Caco-2 (cell line): ENCODE data around the gene NLK. TPM values are rescaled to one million over a fixed set of nuclear protein-coding genes. Genes with fewer than 3 reads are reported as not detected.

Experiments used
- BruUV-seq: library from RNA; stranded (reverse); fragments of 400-500 nt; replicated peaks from 2 replicates; lab custom pipeline; 2021; lab: Mats Ljungman, UMichigan
- CTCF ChIA-PET: fragments of 300-600 bp; sonication (Branson Sonifier 250); formaldehyde crosslinking; loops from one replicate; lab custom pipeline; 2022; ENCODE audit warnings: antibody characterized with exemption; lab: Charles Lee
- POLR2A ChIA-PET: fragments of 300-600 bp; sonication (Branson Sonifier 250); formaldehyde crosslinking; loops from one replicate; lab custom pipeline; 2022; ENCODE audit warnings: antibody characterized with exemption; lab: Charles Lee
- DNase-seq, 2 experiments: peaks; one replicate each; pipeline versions ENCODE4 v3.0.0 to v3.0.0-alpha.2; 2020 to 2022
- H3K27me3 ChIP-seq: replicated peaks from 2 replicates; pipeline ENCODE4 v1.6.0; 2011; ENCODE audit warnings: low read length; ENCODE audit not compliant: control insufficient read depth, insufficient read depth
- H3K36me3 ChIP-seq: 2 replicates; pipeline ENCODE4 v1.5.1; 2011; ENCODE audit warnings: low read length; ENCODE audit not compliant: control insufficient read depth, insufficient read depth
- H3K4me1 ChIP-seq: fragments of 250-450 bp; sonication (Bioruptor Pico); 2 replicates; pipeline ENCODE4 v1.5.1; 2020; ENCODE audit warnings: mild to moderate bottlenecking
- H3K4me3 ChIP-seq: 2 replicates; pipeline ENCODE4 v1.5.1; 2011; ENCODE audit warnings: low read depth, mild to moderate bottlenecking, control low read depth, low read length
- H3K9me3 ChIP-seq: fragments of 250-450 bp; sonication (Bioruptor Pico); 2 replicates; pipeline ENCODE4 v1.5.1; 2020; ENCODE audit warnings: mild to moderate bottlenecking, moderate library complexity
- H3K27ac Mint-ChIP-seq: one replicate; pipeline ENCODE4 v1.8.0; 2022; ENCODE audit warnings: mixed read lengths; ENCODE audit not compliant: unreplicated experiment
- H3K27me3 Mint-ChIP-seq: one replicate; pipeline ENCODE4 v1.8.0; 2022; ENCODE audit warnings: mixed read lengths; ENCODE audit not compliant: insufficient read depth, unreplicated experiment
- H3K36me3 Mint-ChIP-seq: one replicate; pipeline ENCODE4 v1.8.0; 2022; ENCODE audit warnings: mild to moderate bottlenecking, mixed read lengths; ENCODE audit not compliant: insufficient read depth, unreplicated experiment
- H3K4me1 Mint-ChIP-seq: one replicate; pipeline ENCODE4 v1.8.0; 2022; ENCODE audit warnings: low read depth, mixed read lengths; ENCODE audit not compliant: unreplicated experiment
- H3K4me3 Mint-ChIP-seq: one replicate; pipeline ENCODE4 v1.8.0; 2022; ENCODE audit warnings: mild to moderate bottlenecking, moderate library complexity, mixed read lengths; ENCODE audit not compliant: unreplicated experiment
- H3K9me3 Mint-ChIP-seq: one replicate; pipeline ENCODE4 v1.8.0; 2022; ENCODE audit warnings: mixed read lengths; ENCODE audit not compliant: unreplicated experiment
- CTCF ChIP-seq, 2 experiments: fragments of 200-600 bp in 1 of 2; IDR thresholded peaks; 1 replicate in 1 of 2; 2 replicates in 1 of 2; pipeline versions ENCODE4 v1.5.1 to v1.8.0; 2011 to 2022; ENCODE audit warnings: antibody characterized with exemption in 1 of 2, control low read depth in 1 of 2, inconsistent platforms in 1 of 2, low read depth in 1 of 2, low read length in 1 of 2, mild to moderate bottlenecking in 1 of 2, moderate library complexity in 1 of 2; ENCODE audit not compliant: insufficient read depth in 1 of 2, severe bottlenecking in 1 of 2, unreplicated experiment in 1 of 2
- intact Hi-C: fragments of 100-400 bp; cut with micrococcal nuclease; formaldehyde crosslinking; loops from one replicate; pipeline ENCODE4 v1.10.0; 2022; ENCODE audit not compliant: unreplicated experiment
- total RNA-seq: library from RNA; stranded (reverse); gene quantifications from 2 replicates; pipeline ENCODE4 v1.2.3, GENCODE V29; 2022

NLK gene
- total RNA-seq, 1 experiment from 2014 or later = 87.3 TPM

GRCh38 chr17:28069061-28069460 lies 26.6 kb downstream of the NLK start:
- no TSS peak for BruUV-seq
- H3K36me3 ChIP-seq = no peaks in the 10 kb centered on the region
- no peak overlapping the region for H3K4me3 ChIP-seq
- Mint-ChIP-seq H3K9me3 (peaks cover 22% of the 10 kb centered on the region), H3K4me3 (no peak overlapping the region), H3K27me3 (no peaks in the 10 kb centered on the region), H3K27ac (no peak overlapping the region), H3K4me1 (peaks cover 13% of the 10 kb centered on the region), H3K36me3 (peaks cover 29% of the 10 kb centered on the region)
- H3K4me1 ChIP-seq = peaks cover 10% of the 10 kb centered on the region; the same call in 1 of the 2 replicates
- intact Hi-C loops = no loop called here
- no peak for DNase-seq
- H3K9me3 ChIP-seq = peaks cover 23% of the 10 kb centered on the region
- no peak for TF ChIP-seq CTCF (IDR thresholded peaks at IDR 0.05; ENCODE audit: insufficient read depth in 1 of 2, low read depth in 1 of 2, low read length in 1 of 2, severe bottlenecking in 1 of 2, unreplicated experiment in 1 of 2)
- ChIA-PET POLR2A (no interaction called here), CTCF (no interaction called here)
- no peaks in the 10 kb centered on the region for H3K27me3 ChIP-seq

- peaks cover 16% of the 10 kb centered on the region for H3K4me1 Mint-ChIP-seq
- no peaks in the 10 kb centered on the region for H3K27me3 Mint-ChIP-seq
- intact Hi-C loops = no loop called here
- H3K4me1 ChIP-seq = no peaks in the 10 kb centered on the region; the same call in 1 of the 2 replicates
- H3K4me3 ChIP-seq = no peak overlapping the region
- ChIA-PET CTCF (interaction anchor here (0.6 to 0.7 kb wide), 2 partner anchors 32 to 265 kb away, joined by 3 read pairs; no protein-coding TSS in a partner anchor), POLR2A (no interaction called here)
- H3K36me3 ChIP-seq = no peaks in the 10 kb centered on the region
- TF ChIP-seq CTCF (IDR thresholded peaks at IDR 0.05; ENCODE audit: insufficient read depth in 1 of 2, low read depth in 1 of 2, low read length in 1 of 2, severe bottlenecking in 1 of 2, unreplicated experiment in 1 of 2) = no peak
- DNase-seq = no peak
- H3K36me3 Mint-ChIP-seq = peaks cover 29% of the 10 kb centered on the region
- H3K9me3 ChIP-seq = peaks cover 23% of the 10 kb centered on the region
- H3K4me3 Mint-ChIP-seq = no peak overlapping the region
- H3K27me3 ChIP-seq = no peaks in the 10 kb centered on the region
- H3K27ac Mint-ChIP-seq = no peak overlapping the region
- no TSS peak for BruUV-seq
- H3K9me3 Mint-ChIP-seq = peaks cover 22% of the 10 kb centered on the region
Observed at GRCh38 chr17:28071179-28071578, 28.7 kb downstream of the NLK start.

GRCh38 chr17:28071891-28072606 lies 29.6 kb downstream of the NLK start:
- TF ChIP-seq CTCF (IDR thresholded peaks at IDR 0.05; ENCODE audit: insufficient read depth in 1 of 2, low read depth in 1 of 2, low read length in 1 of 2, severe bottlenecking in 1 of 2, unreplicated experiment in 1 of 2) = no peak
- Histone ChIP-seq H3K36me3 (no peaks in the 10 kb centered on the region), H3K4me3 (no peak overlapping the region), H3K27me3 (no peaks in the 10 kb centered on the region), H3K9me3 (peaks cover 23% of the 10 kb centered on the region), H3K4me1 (no peaks in the 10 kb centered on the region; the same call in 1 of the 2 replicates)
- H3K4me1 Mint-ChIP-seq = peaks cover 14% of the 10 kb centered on the region
- intact Hi-C loops = no loop called here
- H3K27ac Mint-ChIP-seq = peak overlapping the region; percentile 1
- CTCF ChIA-PET = interaction anchor here (0.6 to 0.7 kb wide), 2 partner anchors 32 to 264 kb away, joined by 3 read pairs; no protein-coding TSS in a partner anchor
- peaks cover 22% of the 10 kb centered on the region for H3K9me3 Mint-ChIP-seq
- POLR2A ChIA-PET = no interaction called here
- no peak overlapping the region for H3K4me3 Mint-ChIP-seq
- H3K36me3 Mint-ChIP-seq = peaks cover 29% of the 10 kb centered on the region
- BruUV-seq = no TSS peak
- no peaks in the 10 kb centered on the region for H3K27me3 Mint-ChIP-seq
- DNase-seq = no peak
